Endothelial cell of umbilical vein (primary cell): Measurements from ENCODE around the gene TOE1.

Source experiments
- CTCF ChIP-seq, 2 donors: IDR thresholded peaks; 1 replicate in 1 of 2; 2 replicates in 1 of 2; pipeline ENCODE4 v1.5.1; 2011; ENCODE audit warnings: low read length in 2 of 2, mild to moderate bottlenecking in 2 of 2, moderate library complexity in 2 of 2, control low read depth in 1 of 2, inconsistent platforms in 1 of 2, low read depth in 1 of 2; ENCODE audit not compliant: insufficient read depth in 1 of 2; ENCODE audit errors: extremely low read depth in 1 of 2
- EZH2 ChIP-seq: IDR thresholded peaks from 2 replicates; pipeline ENCODE4 v1.6.1; 2012; ENCODE audit warnings: borderline replicate concordance, low read depth, mild to moderate bottlenecking, moderate library complexity, low read length, inconsistent platforms; ENCODE audit not compliant: severe bottlenecking
- FOS ChIP-seq: IDR thresholded peaks from 2 replicates; pipeline ENCODE4 v1.6.1; 2011; ENCODE audit warnings: mild to moderate bottlenecking, low read length, moderate library complexity, borderline replicate concordance; ENCODE audit not compliant: insufficient read depth
- GATA2 ChIP-seq: IDR thresholded peaks from 2 replicates; pipeline ENCODE4 v1.7.0; 2011; ENCODE audit warnings: low read depth, mild to moderate bottlenecking, moderate library complexity, mixed read lengths, low read length; ENCODE audit not compliant: insufficient read length, insufficient read depth
- JUN ChIP-seq: IDR thresholded peaks from 2 replicates; pipeline ENCODE4 v1.6.1; 2011; ENCODE audit warnings: borderline replicate concordance, low read depth; ENCODE audit not compliant: insufficient read length, insufficient read depth
- MYC ChIP-seq: IDR thresholded peaks from one replicate; pipeline ENCODE4 v1.6.1; 2011; ENCODE audit warnings: mild to moderate bottlenecking, low read depth, low read length
- POLR2A ChIP-seq: IDR thresholded peaks from 2 replicates; pipeline ENCODE4 v1.6.1; 2012; ENCODE audit warnings: low read depth, mild to moderate bottlenecking, control low read depth, low read length
- POLR2AphosphoS5 ChIP-seq: IDR thresholded peaks from 2 replicates; pipeline ENCODE4 v1.6.1; 2012; ENCODE audit warnings: low read depth, mild to moderate bottlenecking, control low read depth, low read length, moderate library complexity; ENCODE audit not compliant: insufficient read depth
- TF ChIP-seq, protein P1 (sequence below): IDR thresholded peaks from 2 replicates; pipeline ENCODE4 v1.6.1; 2011; ENCODE audit not compliant: insufficient read depth, insufficient read length

DNA sequence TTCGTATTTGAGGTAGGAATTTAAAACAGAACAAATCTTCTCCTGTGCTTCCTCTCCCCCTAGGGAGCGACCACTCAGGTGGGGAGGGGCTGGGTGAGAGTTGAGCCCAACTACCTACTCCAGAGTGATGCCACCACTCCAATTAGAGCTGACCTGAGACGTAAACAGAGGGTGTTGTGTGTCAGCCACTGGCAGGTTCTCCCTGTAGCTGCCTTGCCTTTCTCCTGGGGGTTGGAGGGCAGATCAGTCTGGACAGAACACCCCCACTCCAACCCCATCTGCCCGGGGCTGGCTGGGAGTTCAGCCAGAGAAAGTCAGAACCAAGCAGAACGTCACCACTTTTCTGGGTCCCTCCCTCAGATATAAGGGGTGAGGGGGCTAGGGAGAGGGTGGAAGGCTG is 11.3 kb upstream of the TOE1 start:
- TF ChIP-seq JUN (no peak), CTCF (IDR thresholded peaks at IDR 0.05; ENCODE audit: extremely low read depth in 1 of 2, insufficient read depth in 1 of 2, low read depth in 1 of 2, low read length in 2 of 2) (no peak), GATA2 (no peak), POLR2A (no peak), POLR2AphosphoS5 (no peak), EZH2 (no peak), FOS (no peak), MYC (no peak)
- TF ChIP-seq, protein P1, sequence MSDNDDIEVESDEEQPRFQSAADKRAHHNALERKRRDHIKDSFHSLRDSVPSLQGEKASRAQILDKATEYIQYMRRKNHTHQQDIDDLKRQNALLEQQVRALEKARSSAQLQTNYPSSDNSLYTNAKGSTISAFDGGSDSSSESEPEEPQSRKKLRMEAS, result no peak
